ENCODE results near the gene C9orf78. TPM values are rescaled to one million over a fixed set of nuclear protein-coding genes. Genes with fewer than 3 reads are reported as not detected.

The C9orf78 gene
- total RNA-seq, 1 experiment from 2014 or later, result 37.5 TPM

DNA sequence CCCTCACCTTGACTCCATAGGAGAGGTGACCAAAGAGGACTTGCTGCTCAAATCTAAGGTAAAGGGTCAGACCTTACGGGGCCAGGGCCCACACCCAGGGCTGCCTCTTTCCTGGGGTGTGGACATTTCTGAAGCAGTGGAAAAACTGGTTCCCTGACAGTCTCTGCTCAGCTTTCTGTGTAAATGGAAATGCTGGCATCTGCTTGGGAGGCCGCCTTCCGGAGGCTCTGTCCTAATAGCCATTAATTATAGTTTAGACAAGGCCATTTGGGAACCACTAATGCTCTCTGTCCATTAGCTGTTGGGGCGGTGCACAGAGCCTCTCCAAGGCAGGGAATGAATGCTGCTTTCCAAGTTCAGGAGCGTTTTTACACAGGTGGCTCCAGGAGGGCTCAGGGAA lies 17.5 kb upstream of the C9orf78 start:
- Histone ChIP-seq H3K4ac (ENCODE audit: low read depth, low read length) (no peak overlapping the region), H3T11ph (ENCODE audit: low read length) (no peak overlapping the region), H3K23me2 (ENCODE audit: insufficient read length, low read depth, low read length, poor library complexity, severe bottlenecking) (no peaks in the 10 kb centered on the region), H4K20me1 (ENCODE audit: control insufficient read depth, insufficient read depth, insufficient read length) (no peaks in the 10 kb centered on the region), H3K14ac (ENCODE audit: insufficient read depth, low read length) (no peak overlapping the region), H3K4me2 (ENCODE audit: insufficient read depth, insufficient read length, low read length) (no peak overlapping the region), H3K9ac (ENCODE audit: extremely low read depth, insufficient read length, low read length) (no peak overlapping the region), H3K79me2 (ENCODE audit: insufficient read depth, low read length) (no peaks in the 10 kb centered on the region), H4K5ac (ENCODE audit: insufficient read length, low read depth, low read length) (no peak overlapping the region), H3K56ac (ENCODE audit: insufficient read length, low read depth, low read length) (no peak overlapping the region), H2BK12ac (ENCODE audit: insufficient read length, low read depth, low read length) (no peak overlapping the region), H3K27me3 (ENCODE audit: insufficient read depth, low read length) (no peaks in the 10 kb centered on the region), H2BK20ac (ENCODE audit: low read depth, low read length, poor library complexity, severe bottlenecking) (no peak overlapping the region), H2AK5ac (ENCODE audit: insufficient read length, low read length) (no peak overlapping the region), H3K79me1 (ENCODE audit: insufficient read depth, low read depth, low read length, poor library complexity, severe bottlenecking) (no peaks in the 10 kb centered on the region), H3K27ac (ENCODE audit: insufficient read length, low read depth, low read length) (no peak overlapping the region), H2BK15ac (ENCODE audit: low read depth, low read length) (no peak overlapping the region), H2BK5ac (ENCODE audit: insufficient read length, low read length) (no peak overlapping the region), H3K4me1 (ENCODE audit: insufficient read depth, low read length) (no peaks in the 10 kb centered on the region), H2BK120ac (ENCODE audit: low read depth, low read length, poor library complexity, severe bottlenecking) (no peak overlapping the region), H3K9me3 (ENCODE audit: control insufficient read depth, low read depth, low read length) (no peaks in the 10 kb centered on the region), H3K18ac (ENCODE audit: insufficient read length, low read depth, low read length) (no peak overlapping the region), H3K23ac (ENCODE audit: insufficient read length, low read depth, low read length) (no peak overlapping the region), H2AFZ (ENCODE audit: low read length) (no peak overlapping the region), H4K91ac (ENCODE audit: insufficient read length, low read depth, low read length) (no peak overlapping the region), H4K8ac (replicated peaks; ENCODE audit: insufficient read length, low read depth, low read length) (no peak overlapping the region)
- H3K36me3 Mint-ChIP-seq (ENCODE audit: insufficient read depth in 1 of 3, low read depth in 3 of 3), result peaks cover 0 to 48% (median 21%) of the 10 kb centered on the region in 3 experiments; a peak in 6 of 7 replicates
- H3K4me1 Mint-ChIP-seq, result no peaks in the 10 kb centered on the region
- H3K27ac Mint-ChIP-seq, result no peak overlapping the region
- H3K9me3 Mint-ChIP-seq, result no peaks in the 10 kb centered on the region
- H3K4me3 Mint-ChIP-seq, result no peak overlapping the region
- DNase-seq, result no peak
- H3K27me3 Mint-ChIP-seq (ENCODE audit: low read depth), result no peaks in the 10 kb centered on the region
- WGBS (ENCODE audit: extremely low coverage, insufficient read length, low lambda C conversion rate), result no CpG with 5 or more reads among the region's 5 CpGs
- TF ChIP-seq, protein P1, sequence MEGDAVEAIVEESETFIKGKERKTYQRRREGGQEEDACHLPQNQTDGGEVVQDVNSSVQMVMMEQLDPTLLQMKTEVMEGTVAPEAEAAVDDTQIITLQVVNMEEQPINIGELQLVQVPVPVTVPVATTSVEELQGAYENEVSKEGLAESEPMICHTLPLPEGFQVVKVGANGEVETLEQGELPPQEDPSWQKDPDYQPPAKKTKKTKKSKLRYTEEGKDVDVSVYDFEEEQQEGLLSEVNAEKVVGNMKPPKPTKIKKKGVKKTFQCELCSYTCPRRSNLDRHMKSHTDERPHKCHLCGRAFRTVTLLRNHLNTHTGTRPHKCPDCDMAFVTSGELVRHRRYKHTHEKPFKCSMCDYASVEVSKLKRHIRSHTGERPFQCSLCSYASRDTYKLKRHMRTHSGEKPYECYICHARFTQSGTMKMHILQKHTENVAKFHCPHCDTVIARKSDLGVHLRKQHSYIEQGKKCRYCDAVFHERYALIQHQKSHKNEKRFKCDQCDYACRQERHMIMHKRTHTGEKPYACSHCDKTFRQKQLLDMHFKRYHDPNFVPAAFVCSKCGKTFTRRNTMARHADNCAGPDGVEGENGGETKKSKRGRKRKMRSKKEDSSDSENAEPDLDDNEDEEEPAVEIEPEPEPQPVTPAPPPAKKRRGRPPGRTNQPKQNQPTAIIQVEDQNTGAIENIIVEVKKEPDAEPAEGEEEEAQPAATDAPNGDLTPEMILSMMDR (conservative IDR thresholded peaks at IDR 0.05), result no peak
